ENCODE measurements around the gene CHST4.

The CHST4 gene

GRCh38 chr16:71567931-71568330, 41.7 kb downstream of the CHST4 start:
- TF ChIP-seq EZH2phosphoT487 (IDR thresholded peaks at IDR 0.05; ENCODE audit: borderline replicate concordance, low read length) (no peak), CTCF (IDR thresholded peaks at IDR 0.05; ENCODE audit: low read depth, low read length, poor library complexity, severe bottlenecking) (no peak)

GRCh38 chr16:71568551-71568950, 42.3 kb downstream of the CHST4 start:
- Histone ChIP-seq H3K4me3 (ENCODE audit: low read length) (no peak overlapping the region), H3K4me1 (ENCODE audit: control insufficient read depth, low read length) (peaks cover 20% of the 10 kb centered on the region)
- TF ChIP-seq EZH2phosphoT487 (IDR thresholded peaks at IDR 0.05; ENCODE audit: borderline replicate concordance, low read length), result no peak
- TF ChIP-seq CTCF (IDR thresholded peaks at IDR 0.05; ENCODE audit: low read depth, low read length, poor library complexity, severe bottlenecking), result no peak

More at GRCh38 chr16:71567931-71568330, 41.7 kb downstream of the CHST4 start:
- Histone ChIP-seq H3K27me3 (ENCODE audit: control insufficient read depth, low read length) (no peaks in the 10 kb centered on the region), H3K9me3 (ENCODE audit: control insufficient read depth, insufficient read depth, low read length) (peaks cover 5% of the 10 kb centered on the region; the same call in 1 of the 2 replicates), H4K20me1 (ENCODE audit: control insufficient read depth, insufficient read depth, low read depth, low read length) (no peaks in the 10 kb centered on the region), H3K9me2 (replicated peaks; ENCODE audit: control insufficient read depth, low read length) (no peaks in the 10 kb centered on the region), H3K4me2 (ENCODE audit: low read length) (no peak overlapping the region), H3K4me1 (ENCODE audit: control insufficient read depth, low read length) (peaks cover 20% of the 10 kb centered on the region), H3K36me3 (ENCODE audit: control insufficient read depth, low read length) (no peaks in the 10 kb centered on the region), H3K4me3 (ENCODE audit: low read length) (no peak overlapping the region), H3K27ac (ENCODE audit: low read depth, low read length) (no peak overlapping the region), H3F3A (ENCODE audit: control insufficient read depth, insufficient read depth) (0 out of 2 replicates have a peak, but pooled peaks cover 4% of the 10 kb centered on the region), H3K79me2 (ENCODE audit: control insufficient read depth, low read length) (no peaks in the 10 kb centered on the region)

GRCh38 chr16:71569621-71570020, 43.4 kb downstream of the CHST4 start:
- Histone ChIP-seq H4K20me1 (ENCODE audit: control insufficient read depth, insufficient read depth, low read depth, low read length) (no peaks in the 10 kb centered on the region), H3K4me2 (ENCODE audit: low read length) (no peak overlapping the region), H3K27me3 (ENCODE audit: control insufficient read depth, low read length) (no peaks in the 10 kb centered on the region), H3K79me2 (ENCODE audit: control insufficient read depth, low read length) (no peaks in the 10 kb centered on the region), H3K36me3 (ENCODE audit: control insufficient read depth, low read length) (no peaks in the 10 kb centered on the region), H3K9me3 (ENCODE audit: control insufficient read depth, insufficient read depth, low read length) (no peaks in the 10 kb centered on the region), H3K4me1 (ENCODE audit: control insufficient read depth, low read length) (peaks cover 13% of the 10 kb centered on the region), H3F3A (ENCODE audit: control insufficient read depth, insufficient read depth) (no peaks in the 10 kb centered on the region), H3K27ac (ENCODE audit: low read depth, low read length) (no peak overlapping the region), H3K4me3 (ENCODE audit: low read length) (no peak overlapping the region), H3K9me2 (replicated peaks; ENCODE audit: control insufficient read depth, low read length) (no peaks in the 10 kb centered on the region)
- TF ChIP-seq EZH2phosphoT487 (IDR thresholded peaks at IDR 0.05; ENCODE audit: borderline replicate concordance, low read length) (no peak), CTCF (IDR thresholded peaks at IDR 0.05; ENCODE audit: low read depth, low read length, poor library complexity, severe bottlenecking) (no peak)

More at GRCh38 chr16:71568551-71568950, 42.3 kb downstream of the CHST4 start:
- Histone ChIP-seq H3K4me2 (ENCODE audit: low read length) (no peak overlapping the region), H3F3A (ENCODE audit: control insufficient read depth, insufficient read depth) (0 out of 2 replicates have a peak, but pooled peaks cover 4% of the 10 kb centered on the region), H3K79me2 (ENCODE audit: control insufficient read depth, low read length) (no peaks in the 10 kb centered on the region), H3K9me2 (replicated peaks; ENCODE audit: control insufficient read depth, low read length) (no peaks in the 10 kb centered on the region), H3K27me3 (ENCODE audit: control insufficient read depth, low read length) (no peaks in the 10 kb centered on the region), H3K36me3 (ENCODE audit: control insufficient read depth, low read length) (no peaks in the 10 kb centered on the region), H3K27ac (ENCODE audit: low read depth, low read length) (no peak overlapping the region), H4K20me1 (ENCODE audit: control insufficient read depth, insufficient read depth, low read depth, low read length) (no peaks in the 10 kb centered on the region), H3K9me3 (ENCODE audit: control insufficient read depth, insufficient read depth, low read length) (no peaks in the 10 kb centered on the region)
